ENCODE measurements around the gene TXNRD2.
"Not testable (repeated sequence)": the region's sequence is repeated elsewhere in the genome, so short reads cannot be mapped to it uniquely, and the experiment has no call there.

TXNRD2 gene

GRCh38 chr22:19912271-19912999, 29.2 kb downstream of the TXNRD2 start:
- Histone ChIP-seq H3K9me3 (no peaks in the 10 kb centered on the region), H3K36me3 (peaks cover 59% of the 10 kb centered on the region)
- TF ChIP-seq, protein P1, sequence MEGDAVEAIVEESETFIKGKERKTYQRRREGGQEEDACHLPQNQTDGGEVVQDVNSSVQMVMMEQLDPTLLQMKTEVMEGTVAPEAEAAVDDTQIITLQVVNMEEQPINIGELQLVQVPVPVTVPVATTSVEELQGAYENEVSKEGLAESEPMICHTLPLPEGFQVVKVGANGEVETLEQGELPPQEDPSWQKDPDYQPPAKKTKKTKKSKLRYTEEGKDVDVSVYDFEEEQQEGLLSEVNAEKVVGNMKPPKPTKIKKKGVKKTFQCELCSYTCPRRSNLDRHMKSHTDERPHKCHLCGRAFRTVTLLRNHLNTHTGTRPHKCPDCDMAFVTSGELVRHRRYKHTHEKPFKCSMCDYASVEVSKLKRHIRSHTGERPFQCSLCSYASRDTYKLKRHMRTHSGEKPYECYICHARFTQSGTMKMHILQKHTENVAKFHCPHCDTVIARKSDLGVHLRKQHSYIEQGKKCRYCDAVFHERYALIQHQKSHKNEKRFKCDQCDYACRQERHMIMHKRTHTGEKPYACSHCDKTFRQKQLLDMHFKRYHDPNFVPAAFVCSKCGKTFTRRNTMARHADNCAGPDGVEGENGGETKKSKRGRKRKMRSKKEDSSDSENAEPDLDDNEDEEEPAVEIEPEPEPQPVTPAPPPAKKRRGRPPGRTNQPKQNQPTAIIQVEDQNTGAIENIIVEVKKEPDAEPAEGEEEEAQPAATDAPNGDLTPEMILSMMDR (IDR thresholded peaks at IDR 0.05), result no peak

GRCh38 chr22:19911540-19912270, 29.9 kb downstream of the TXNRD2 start:
- peaks cover 59% of the 10 kb centered on the region for H3K36me3 ChIP-seq
- H3K9me3 ChIP-seq, result no peaks in the 10 kb centered on the region
- TF ChIP-seq, protein P1 (IDR thresholded peaks at IDR 0.05), result no peak
- H3K27ac ChIP-seq, result no peak overlapping the region
- H3K27me3 ChIP-seq, result no peaks in the 10 kb centered on the region
- H3K4me1 ChIP-seq (ENCODE audit: control insufficient read depth in 1 of 2, insufficient read depth in 1 of 2, low read depth in 1 of 2, low read length in 1 of 2), result no peaks in the 10 kb centered on the region
- no peak overlapping the region for H3K4me3 ChIP-seq (ENCODE audit: low read depth in 1 of 2, low read length in 1 of 2)

More at GRCh38 chr22:19912271-19912999, 29.2 kb downstream of the TXNRD2 start:
- Histone ChIP-seq H3K4me1 (ENCODE audit: control insufficient read depth in 1 of 2, insufficient read depth in 1 of 2, low read depth in 1 of 2, low read length in 1 of 2) (no peaks in the 10 kb centered on the region), H3K27me3 (no peaks in the 10 kb centered on the region), H3K27ac (no peak overlapping the region), H3K4me3 (ENCODE audit: low read depth in 1 of 2, low read length in 1 of 2) (no peak overlapping the region)

GRCh38 chr22:19910180-19910744, 31.4 kb downstream of the TXNRD2 start:
- TF ChIP-seq, protein P1 (IDR thresholded peaks at IDR 0.05), result no peak
- H3K9me3 ChIP-seq, result no peaks in the 10 kb centered on the region
- H3K4me1 ChIP-seq (ENCODE audit: control insufficient read depth in 1 of 2, insufficient read depth in 1 of 2, low read depth in 1 of 2, low read length in 1 of 2), result no peaks in the 10 kb centered on the region
- no peaks in the 10 kb centered on the region for H3K27me3 ChIP-seq
- H3K4me3 ChIP-seq (ENCODE audit: low read depth in 1 of 2, low read length in 1 of 2), result no peak overlapping the region
- peaks cover 56% of the 10 kb centered on the region for H3K36me3 ChIP-seq
- H3K27ac ChIP-seq, result no peak overlapping the region

GRCh38 chr22:19909350-19910179, 32.1 kb downstream of the TXNRD2 start:
- Histone ChIP-seq H3K9me3 (no peaks in the 10 kb centered on the region), H3K27me3 (no peaks in the 10 kb centered on the region), H3K4me3 (ENCODE audit: low read depth in 1 of 2, low read length in 1 of 2) (no peak overlapping the region), H3K27ac (no peak overlapping the region), H3K36me3 (peaks cover 50% of the 10 kb centered on the region), H3K4me1 (ENCODE audit: control insufficient read depth in 1 of 2, insufficient read depth in 1 of 2, low read depth in 1 of 2, low read length in 1 of 2) (no peaks in the 10 kb centered on the region)
- TF ChIP-seq, protein P1 (IDR thresholded peaks at IDR 0.05), result peak; percentile 89

- H3K36me3 ChIP-seq, result peaks cover 36% of the 10 kb centered on the region
- H3K4me1 ChIP-seq (ENCODE audit: control insufficient read depth in 1 of 2, insufficient read depth in 1 of 2, low read depth in 1 of 2, low read length in 1 of 2); H3K27ac ChIP-seq; H3K4me3 ChIP-seq (ENCODE audit: low read depth in 1 of 2, low read length in 1 of 2); H3K27me3 ChIP-seq; H3K9me3 ChIP-seq: not testable (repeated sequence)
Measured at GRCh38 chr22:19907902-19908301, 33.7 kb downstream of the TXNRD2 start.

DNA sequence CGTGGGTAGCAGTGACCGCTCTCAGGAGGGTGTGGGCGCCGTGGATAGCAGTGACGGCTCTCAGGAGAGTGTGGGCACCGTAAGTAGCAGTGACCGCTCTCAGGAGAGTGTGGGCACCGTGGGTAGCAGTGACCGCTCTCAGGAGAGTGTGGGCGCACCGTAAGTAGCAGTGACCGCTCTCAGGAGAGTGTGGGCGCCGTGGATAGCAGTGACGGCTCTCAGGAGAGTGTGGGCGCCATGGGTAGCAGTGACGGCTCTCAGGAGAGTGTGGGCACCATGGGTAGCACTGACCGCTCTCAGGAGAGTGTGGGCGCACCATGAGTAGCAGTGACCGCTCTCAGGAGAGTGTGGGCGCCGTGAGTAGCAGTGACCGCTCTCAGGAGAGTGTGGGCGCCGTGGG, 34.8 kb downstream of the TXNRD2 start:
- not testable (repeated sequence) for H3K4me3 ChIP-seq (ENCODE audit: low read depth in 1 of 2, low read length in 1 of 2); H3K4me1 ChIP-seq (ENCODE audit: control insufficient read depth in 1 of 2, insufficient read depth in 1 of 2, low read depth in 1 of 2, low read length in 1 of 2); H3K9me3 ChIP-seq; H3K27me3 ChIP-seq; H3K27ac ChIP-seq
- peaks cover 27% of the 10 kb centered on the region for H3K36me3 ChIP-seq
